G401 (cell line): ENCODE measurements around the gene ADD3. TPM values are rescaled to one million over a fixed set of nuclear protein-coding genes. Genes with fewer than 3 reads are reported as not detected.
"Not testable (repeated sequence)": the region's sequence is repeated elsewhere in the genome, so short reads cannot be mapped to it uniquely, and the experiment has no call there.

Experiments
- DNase-seq: peaks from one replicate; pipeline ENCODE4 v3.0.0-alpha.2; 2015; ENCODE audit warnings: low spot score
- in situ Hi-C: cut with HindIII; loops from 2 replicates; pipeline ENCODE4 v1.10.0; 2016; ENCODE audit warnings: low sequenced_read_pairs, mixed read lengths
- total RNA-seq: library from RNA; depleted of rRNA; stranded (reverse); fragments of >200 nt; shearing (Covaris generic); gene quantifications from 2 replicates; pipeline ENCODE4 v1.2.3, GENCODE V29; 2014

The ADD3 gene
- total RNA-seq, 1 experiment from 2014 or later = 69.6 TPM

DNA sequence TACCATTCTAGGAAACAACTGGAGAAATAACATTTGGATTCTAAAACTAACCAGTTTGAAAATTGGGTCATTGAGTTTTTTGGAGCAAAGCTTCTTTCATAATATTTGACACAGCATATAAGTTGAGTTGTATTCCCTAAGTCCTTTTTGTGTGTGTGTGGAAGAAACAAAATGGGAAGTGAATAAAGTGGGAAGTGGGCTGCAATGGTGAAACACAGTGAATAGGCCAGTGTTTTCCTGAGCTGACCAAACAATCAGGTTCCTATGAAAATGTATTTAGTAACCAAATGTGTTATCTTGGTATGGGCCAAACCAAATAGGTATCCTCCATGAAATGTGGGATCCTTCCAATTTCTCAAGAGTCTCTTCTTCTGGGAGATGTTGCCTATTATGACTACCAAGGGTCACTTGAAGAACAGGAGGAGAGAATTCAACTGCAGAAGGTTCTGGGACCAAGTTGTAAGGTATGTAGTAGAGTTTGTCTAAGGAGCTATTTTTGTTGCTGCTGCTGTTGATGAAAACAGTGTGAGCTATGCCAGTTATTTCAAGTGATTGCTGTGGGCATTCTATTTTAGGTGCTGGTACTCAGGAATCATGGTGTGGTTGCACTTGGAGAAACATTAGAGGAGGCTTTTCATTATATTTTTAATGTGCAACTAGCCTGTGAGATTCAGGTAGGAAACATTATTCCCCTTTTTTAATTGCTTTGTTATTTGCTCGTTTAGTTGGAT lies 111.3 kb downstream of the ADD3 start:
- DNase-seq = no peak
- in situ Hi-C loops = no loop called here

- DNase-seq = no peak
- in situ Hi-C loops = no loop called here
Measured at GRCh38 chr10:110123594-110123993, 115.8 kb downstream of the ADD3 start.

DNA sequence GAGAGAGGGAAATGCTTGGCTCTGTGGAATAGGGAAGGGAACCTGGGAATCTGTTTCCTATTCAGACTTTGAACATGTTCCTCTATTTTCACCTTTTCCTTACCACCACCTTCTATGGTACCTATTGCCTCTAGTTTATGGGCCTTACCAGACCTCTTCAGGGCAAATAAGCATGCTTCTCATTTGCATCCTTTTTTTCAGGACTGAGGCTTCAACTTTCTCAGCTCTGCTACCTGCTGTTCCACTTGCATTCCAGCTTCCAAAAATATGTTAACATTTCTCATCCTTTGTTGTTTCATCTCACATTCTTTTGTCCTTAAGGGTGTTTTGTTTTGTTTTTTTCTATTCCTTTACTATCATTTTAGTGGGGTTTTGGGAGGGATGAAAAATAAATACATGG lies 121.7 kb downstream of the ADD3 start:
- in situ Hi-C loops = loop anchor here (25.0 kb wide), 1 partner anchor 158 kb away; no protein-coding TSS in a partner anchor
- DNase-seq = no peak

GRCh38 chr10:110134917-110135316 lies 127.1 kb downstream of the ADD3 start:
- in situ Hi-C loops = loop anchor here (25.0 kb wide), 1 partner anchor 152 kb away; no protein-coding TSS in a partner anchor

GRCh38 chr10:110135836-110136235 lies 128.1 kb downstream of the ADD3 start:
- not testable (repeated sequence) for DNase-seq
- in situ Hi-C loops = loop anchor here (25.0 kb wide), 1 partner anchor 151 kb away; no protein-coding TSS in a partner anchor

More at GRCh38 chr10:110134917-110135316, 127.1 kb downstream of the ADD3 start:
- no peak for DNase-seq

DNA sequence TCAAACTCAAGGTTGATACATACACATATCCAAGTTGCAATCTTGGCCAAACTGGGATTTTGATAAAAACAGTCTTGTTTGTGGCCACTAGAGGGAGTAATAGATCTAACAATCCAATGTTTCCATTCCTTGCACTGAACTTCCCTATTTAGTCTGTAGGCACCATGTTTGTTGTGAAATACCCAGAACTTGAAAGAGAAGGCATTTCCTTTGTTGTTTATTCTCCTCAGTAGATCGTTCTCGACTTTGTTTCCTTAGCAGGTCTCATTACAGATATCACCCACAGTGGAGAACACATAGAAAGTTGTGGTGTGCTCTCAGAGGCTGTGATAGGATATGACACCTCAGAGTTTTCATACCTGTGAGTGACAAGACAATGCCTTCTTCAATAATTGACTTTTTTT lies 129.4 kb downstream of the ADD3 start:
- DNase-seq = peak; percentile 84

GRCh38 chr10:110138197-110138812 lies 130.5 kb downstream of the ADD3 start:
- DNase-seq = peak; percentile 79
- in situ Hi-C loops = loop anchor here (25.0 kb wide), 1 partner anchor 149 kb away; no protein-coding TSS in a partner anchor

More for the DNA sequence above, 129.4 kb downstream of the ADD3 start:
- in situ Hi-C loops = loop anchor here (25.0 kb wide), 1 partner anchor 150 kb away; no protein-coding TSS in a partner anchor

- in situ Hi-C loops = loop anchor here (25.0 kb wide), 1 partner anchor 146 kb away; no protein-coding TSS in a partner anchor
- no peak for DNase-seq
Measured at GRCh38 chr10:110141185-110141584, 133.4 kb downstream of the ADD3 start.

DNA sequence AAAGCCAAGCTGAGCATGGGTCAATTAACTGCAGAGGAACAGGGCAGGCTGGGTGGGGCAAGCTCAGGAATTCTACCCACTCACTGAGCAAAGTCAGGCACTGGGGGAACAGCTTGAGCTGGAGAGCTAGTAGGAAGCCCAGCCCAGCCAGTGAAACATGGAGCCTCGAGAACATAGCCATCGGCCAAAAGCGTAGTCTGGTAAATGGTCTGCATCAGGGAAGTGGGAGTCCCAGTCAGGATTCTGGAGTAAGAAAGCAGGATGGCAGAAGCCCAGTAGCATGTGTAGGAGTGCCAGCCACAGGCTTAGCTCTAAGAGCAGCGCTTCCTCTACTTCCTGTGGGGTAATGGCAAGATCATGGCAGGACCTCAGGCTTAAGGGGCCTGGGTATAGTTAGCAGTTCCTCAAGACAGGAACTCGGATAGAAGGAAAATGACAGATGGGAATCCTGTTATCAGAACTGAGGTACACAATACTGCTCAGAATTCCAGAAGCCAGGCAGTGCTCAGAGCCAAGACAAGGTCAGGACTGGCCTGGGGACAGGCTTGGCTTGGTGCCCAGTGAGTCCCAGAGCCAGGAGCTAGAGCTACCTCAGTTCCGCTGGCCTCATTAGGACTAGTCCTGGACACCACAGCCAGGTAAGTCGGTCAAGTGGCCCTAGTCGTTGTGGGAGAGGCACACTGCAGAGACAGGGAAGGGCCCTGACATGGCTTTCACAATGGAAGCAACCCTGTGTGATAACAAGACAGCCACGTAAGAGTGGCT lies 134.3 kb downstream of the ADD3 start:
- in situ Hi-C loops = loop anchor here (25.0 kb wide), 1 partner anchor 145 kb away; no protein-coding TSS in a partner anchor
- peak; percentile 96 for DNase-seq

DNA sequence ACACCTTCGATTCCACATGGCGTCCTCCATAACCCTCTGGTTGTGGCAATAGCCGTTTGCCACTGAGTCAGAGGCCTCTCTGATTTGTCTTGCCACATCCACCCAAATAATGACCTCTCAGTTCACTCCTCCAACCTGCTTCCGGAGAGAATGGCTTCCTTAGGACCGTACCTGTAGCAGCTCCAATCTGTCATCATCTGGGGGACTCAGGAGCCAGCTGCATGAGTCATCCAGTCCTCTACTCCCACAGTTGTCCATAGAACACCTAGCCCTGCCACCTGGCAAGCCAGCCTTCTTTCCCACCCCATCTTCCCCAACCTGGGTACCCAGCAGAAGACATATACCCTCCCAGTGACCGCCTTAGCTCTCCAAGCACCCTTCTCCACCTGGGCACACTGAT lies 135.2 kb downstream of the ADD3 start:
- in situ Hi-C loops = loop anchor here (25.0 kb wide), 1 partner anchor 144 kb away; no protein-coding TSS in a partner anchor

DNA sequence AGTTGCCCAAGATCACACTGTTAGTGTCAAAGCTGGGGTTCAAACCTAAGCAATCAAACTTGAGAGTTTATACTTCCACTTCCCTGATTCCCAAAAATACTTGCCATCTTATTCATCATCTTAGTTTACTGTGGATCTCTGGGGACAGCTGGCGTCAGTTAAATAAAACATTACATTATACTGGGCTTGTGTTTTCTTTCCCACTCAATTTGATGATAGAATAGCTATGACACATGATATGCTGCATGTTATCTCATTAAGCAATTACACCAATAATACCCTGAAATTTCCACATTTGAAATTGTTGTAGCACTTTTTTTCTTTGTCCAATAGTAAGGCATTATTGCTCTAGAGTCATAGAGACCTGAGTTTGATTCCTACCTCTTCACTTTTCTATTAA lies 136.7 kb downstream of the ADD3 start:
- DNase-seq = no peak
- in situ Hi-C loops = loop anchor here (25.0 kb wide), 1 partner anchor 143 kb away; no protein-coding TSS in a partner anchor

More for the DNA sequence above, 135.2 kb downstream of the ADD3 start:
- no peak for DNase-seq

GRCh38 chr10:110147961-110148360 lies 140.2 kb downstream of the ADD3 start:
- in situ Hi-C loops = loop anchor here (25.0 kb wide), 1 partner anchor 139 kb away; no protein-coding TSS in a partner anchor
- DNase-seq = no peak

DNA sequence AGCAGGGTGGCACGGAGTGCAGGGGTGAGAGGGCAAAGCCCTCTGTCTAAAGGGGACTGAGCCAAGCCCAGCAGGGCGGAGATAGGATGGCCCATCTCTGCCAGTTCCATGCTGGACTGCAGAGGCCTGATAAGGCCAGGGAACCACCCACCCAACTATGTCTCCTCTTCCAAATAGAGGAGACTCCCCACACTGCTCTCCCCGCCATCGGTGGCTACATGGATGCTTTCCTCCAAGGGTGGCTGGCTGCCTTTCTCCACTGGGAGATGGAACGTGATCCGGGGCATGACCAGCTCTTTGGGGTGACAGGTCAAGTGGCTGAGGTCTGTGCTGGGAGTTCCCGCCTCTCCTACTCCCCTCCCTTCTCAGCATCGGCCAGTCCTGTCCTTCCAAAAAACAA lies 141.5 kb downstream of the ADD3 start:
- in situ Hi-C loops = loop anchor here (25.0 kb wide), 1 partner anchor 138 kb away; no protein-coding TSS in a partner anchor
- DNase-seq = no peak

DNA sequence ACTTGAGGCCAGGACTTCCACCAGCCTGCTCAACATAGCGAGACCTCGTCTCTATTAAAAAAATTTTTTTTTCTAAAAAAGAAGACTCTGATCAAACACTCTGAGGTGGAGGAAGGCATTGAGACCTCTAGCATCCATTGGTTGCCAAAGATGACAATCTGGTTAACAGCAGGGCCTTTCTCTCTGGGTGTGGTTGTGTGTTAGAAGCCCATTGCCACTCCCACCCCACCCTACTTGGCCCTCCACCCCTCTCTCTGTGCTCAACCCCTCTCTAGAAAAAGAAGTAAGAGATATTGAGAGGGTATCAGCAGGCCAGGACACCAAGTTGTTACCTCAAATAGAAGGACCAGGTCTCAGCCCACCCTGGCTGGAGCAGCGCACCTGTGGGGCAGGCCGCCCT lies 142.3 kb downstream of the ADD3 start:
- in situ Hi-C loops = no loop called here
- no peak for DNase-seq

GRCh38 chr10:110150981-110151380 lies 143.2 kb downstream of the ADD3 start:
- in situ Hi-C loops = no loop called here
- no peak for DNase-seq

DNA sequence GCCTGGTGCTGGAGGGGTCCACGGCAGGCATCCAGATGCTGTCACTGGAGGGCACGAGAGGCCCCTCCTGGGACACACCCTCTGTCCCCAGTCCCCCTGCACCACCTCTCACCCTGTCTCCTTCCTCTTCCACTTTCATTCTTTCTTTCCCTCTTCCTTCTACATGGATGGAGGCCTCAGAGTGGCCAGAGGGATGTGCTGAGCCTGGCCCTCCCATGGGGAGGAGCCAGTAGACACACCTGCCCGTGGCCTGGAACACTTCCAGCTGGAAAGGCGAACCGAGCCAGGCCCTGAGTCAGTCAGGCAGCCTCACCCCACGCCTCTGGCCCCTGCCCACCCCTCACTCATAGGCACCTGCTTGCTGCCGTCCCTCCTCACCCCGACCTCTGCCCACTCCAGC lies 143.7 kb downstream of the ADD3 start:
- DNase-seq = no peak
- in situ Hi-C loops = no loop called here

GRCh38 chr10:110151971-110152370 lies 144.2 kb downstream of the ADD3 start:
- in situ Hi-C loops = no loop called here
- DNase-seq = no peak

DNA sequence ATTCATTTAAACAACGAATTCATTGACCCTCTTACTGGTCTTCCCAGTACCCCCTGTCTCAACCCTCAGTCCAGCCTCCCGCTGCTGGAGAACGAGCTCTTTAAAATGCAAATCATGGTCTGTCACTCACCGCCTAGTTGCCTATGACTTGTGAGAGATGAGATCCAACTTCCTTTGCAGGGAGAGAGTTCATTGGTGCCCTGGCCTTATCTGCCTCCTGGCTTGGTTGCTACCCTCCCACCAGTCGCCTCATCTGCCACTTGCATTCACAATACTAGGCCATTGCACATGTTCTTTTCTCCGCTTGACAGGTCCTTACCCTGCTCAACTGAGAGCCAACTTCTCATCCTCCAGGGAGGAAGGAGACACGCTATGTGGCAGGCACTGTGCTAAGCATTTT lies 145.6 kb downstream of the ADD3 start:
- in situ Hi-C loops = no loop called here
- DNase-seq = no peak

DNA sequence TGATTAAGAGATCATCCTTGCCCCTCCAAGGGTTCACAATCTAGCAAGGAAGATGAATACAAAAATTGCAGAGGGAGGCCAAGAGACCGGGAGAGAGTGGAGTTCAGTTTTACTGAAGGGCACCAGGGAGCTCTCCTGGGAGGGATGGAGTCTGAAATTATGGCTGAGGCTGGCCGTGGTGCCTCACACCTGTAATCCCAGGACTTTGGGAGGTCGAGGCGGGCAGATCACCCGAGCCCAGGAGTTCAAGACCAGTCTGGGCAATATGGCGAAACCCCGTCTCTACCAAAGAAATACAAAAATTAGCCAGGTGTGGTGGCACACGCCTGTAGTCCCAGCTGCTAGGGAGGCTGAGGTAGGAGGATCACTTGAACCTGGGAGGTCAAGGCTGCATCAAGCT lies 148.3 kb downstream of the ADD3 start:
- DNase-seq = no peak
- in situ Hi-C loops = no loop called here
